Motor neuron (in vitro differentiated cells): ENCODE data around the gene PRDM1. TPM values are rescaled to one million over a fixed set of nuclear protein-coding genes. Genes with fewer than 3 reads are reported as not detected.

Source experiments
- ATAC-seq, 8 experiments: fragments of 200-7000 bp; cut with Tn5 transposase; replicated peaks in 6 of 8; 2 replicates each; pipeline ENCODE4 v1.8.0; 2021; ENCODE audit warnings: mild to moderate bottlenecking in 8 of 8, moderate library complexity in 8 of 8
- H3K27ac ChIP-seq, 2 donors: fragments of 250-450 bp; sonication (Bioruptor Pico); 2 replicates each; pipeline ENCODE4 v1.9.0; 2021; ENCODE audit warnings: antibody characterized with exemption in 2 of 2, mild to moderate bottlenecking in 2 of 2, moderate library complexity in 1 of 2
- H3K4me1 ChIP-seq, 2 donors: fragments of 250-450 bp; sonication (Bioruptor Pico); replicated peaks in 1 of 2; 2 replicates each; pipeline ENCODE4 v1.6.1; 2021; ENCODE audit warnings: antibody characterized with exemption in 2 of 2, mild to moderate bottlenecking in 2 of 2, moderate library complexity in 1 of 2
- H3K4me3 ChIP-seq, 5 donors: fragments of 250-450 bp; sonication (Bioruptor Pico); 2 replicates each; pipeline ENCODE4 v1.9.0; 2021; ENCODE audit warnings: antibody characterized with exemption in 5 of 5, mild to moderate bottlenecking in 5 of 5, moderate library complexity in 4 of 5
- WGBS, 10 experiments: fragments of 450-650 bp; shearing (Covaris generic); methylation state at CpG; one replicate each; pipeline ENCODE4 v1.0.0; 2022; 5-methylcytosine and 5-hydroxymethylcytosine counted together
- in situ Hi-C, 9 experiments: fragments of 400-800 bp; cut with MboI; loops; one replicate each; pipeline ENCODE4 v1.15.0; 2021; ENCODE audit warnings: low sequenced_read_pairs in 9 of 9, low pct_unique_long_range_greater_than_20kb in 2 of 9; ENCODE audit not compliant: unreplicated experiment in 9 of 9
- total RNA-seq, 8 experiments: library from RNA; unstranded; fragments of 300-600 nt; gene quantifications; 2 replicates each; pipeline versions ENCODE4 v1.2.3 to v1.2.4, GENCODE V29; 2022

Gene PRDM1
- total RNA-seq, 8 experiments from 2014 or later = 0.23 to 4.3 (median 2.0) TPM

DNA sequence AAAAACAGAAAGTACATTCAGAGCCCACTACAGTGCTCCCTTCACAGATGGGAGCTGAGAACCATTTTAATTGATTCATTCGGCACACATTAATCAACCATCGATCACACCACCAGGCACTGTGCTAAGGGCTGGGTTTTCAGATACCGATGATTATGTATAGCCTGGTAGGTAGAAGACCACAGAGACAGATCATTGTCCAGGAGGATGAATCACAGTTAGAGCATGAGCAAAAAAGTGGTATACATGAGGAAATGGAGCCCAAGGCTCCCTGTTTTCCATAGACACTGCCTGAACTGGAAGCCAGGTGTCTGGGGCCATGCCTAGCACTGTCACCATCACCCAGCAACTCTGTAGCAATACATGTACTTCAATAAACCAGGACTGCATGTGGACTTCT is 9.0 kb upstream of the PRDM1 start:
- in situ Hi-C loops = loop anchor here in 2 of 9 experiments (25.0 kb wide), 2 partner anchors 340 to 590 kb away; no protein-coding TSS in a partner anchor
- no peak for ATAC-seq

DNA sequence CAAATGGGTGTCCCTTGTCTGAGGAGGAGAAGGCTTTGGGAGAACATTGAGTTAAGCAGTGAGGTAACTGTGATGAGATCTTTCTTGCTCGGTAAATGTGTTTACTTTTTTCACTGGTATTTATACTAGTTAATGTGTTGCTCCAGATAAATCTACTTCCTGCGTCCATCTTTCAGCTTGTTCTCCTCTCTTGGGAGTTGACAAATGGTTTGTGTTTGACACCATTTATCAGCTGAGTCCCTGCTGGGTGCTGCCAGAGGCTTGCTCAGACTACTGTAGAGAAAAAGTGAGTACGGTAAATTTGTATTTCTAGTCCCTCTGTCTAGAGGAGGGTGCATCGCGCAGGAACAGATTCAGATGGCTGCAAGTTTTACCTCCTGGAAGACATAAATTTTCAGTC is 8.3 kb upstream of the PRDM1 start:
- no peak overlapping the region for H3K27ac ChIP-seq
- 41 to 88% (median 75%) methylated on average over 1 to 5 of the region's 5 CpGs; no CpG with 5 or more reads in 1 of the 10 experiments for WGBS, 10 experiments
- peaks cover 0 to 11% of the 10 kb centered on the region in 2 donors for H3K4me1 ChIP-seq
- in situ Hi-C loops = loop anchor here in 2 of 9 experiments (25.0 kb wide), 2 partner anchors 341 to 591 kb away; no protein-coding TSS in a partner anchor
- peak in 2 of 8 experiments; percentile 15 to 72 for ATAC-seq
- H3K4me3 ChIP-seq = no peak overlapping the region

More for the DNA sequence above, 9.0 kb upstream of the PRDM1 start:
- Histone ChIP-seq H3K4me1 (peaks cover 0 to 11% of the 10 kb centered on the region in 2 donors), H3K4me3 (no peak overlapping the region), H3K27ac (no peak overlapping the region)
- WGBS, 10 experiments = 93 to 96% (median 94%) methylated on average over 2 to 3 of the region's 3 CpGs; no CpG with 5 or more reads in 4 of the 10 experiments

DNA sequence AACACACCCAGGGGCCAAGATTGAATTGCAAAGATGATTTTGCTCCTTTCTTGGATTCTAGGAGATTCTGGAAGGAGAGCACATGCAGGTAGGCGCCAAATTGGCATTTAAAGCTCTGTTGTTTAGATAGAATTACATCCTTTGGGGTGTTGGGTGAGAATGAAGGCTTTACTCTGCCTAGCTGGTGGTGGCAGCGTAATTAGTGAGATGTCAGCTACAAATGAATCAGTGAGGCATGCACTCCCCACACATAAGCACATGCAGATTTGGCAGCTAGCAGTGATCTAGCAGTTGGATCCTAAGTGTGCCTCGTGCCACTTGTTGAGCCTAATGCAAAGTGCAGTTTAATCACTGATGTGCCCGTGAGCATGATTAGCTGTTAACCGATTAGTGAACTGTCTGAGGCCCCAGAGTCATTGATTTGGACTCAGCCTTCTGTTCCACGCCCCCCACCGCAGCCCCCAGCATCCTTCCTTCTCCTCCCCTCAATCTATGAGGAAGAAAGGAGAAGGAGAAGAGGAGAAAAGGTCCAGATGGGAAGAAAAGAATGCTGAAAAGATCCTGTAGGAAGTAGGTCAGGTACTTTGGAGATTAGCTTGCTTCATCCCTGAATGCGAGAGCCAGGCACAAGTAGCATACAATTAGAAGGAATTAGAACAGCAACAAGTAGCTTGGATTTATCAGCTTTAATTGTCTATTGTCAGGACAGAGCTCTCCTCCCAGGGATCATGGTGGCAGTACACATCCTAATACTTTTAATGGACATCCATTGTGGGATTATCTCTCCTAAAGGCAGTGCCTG is 6.0 kb upstream of the PRDM1 start:
- Histone ChIP-seq H3K4me1 (peaks cover 0 to 11% of the 10 kb centered on the region in 2 donors), H3K27ac (no peak overlapping the region), H3K4me3 (no peak overlapping the region)
- WGBS, 10 experiments = 44 to 100% (median 72%) methylated on average over 1 to 8 of the region's 8 CpGs
- in situ Hi-C loops = loop anchor here in 2 of 9 experiments (25.0 kb wide), 2 partner anchors 343 to 593 kb away; no protein-coding TSS in a partner anchor
- peak in 1 of 8 experiments; percentile 32 for ATAC-seq

DNA sequence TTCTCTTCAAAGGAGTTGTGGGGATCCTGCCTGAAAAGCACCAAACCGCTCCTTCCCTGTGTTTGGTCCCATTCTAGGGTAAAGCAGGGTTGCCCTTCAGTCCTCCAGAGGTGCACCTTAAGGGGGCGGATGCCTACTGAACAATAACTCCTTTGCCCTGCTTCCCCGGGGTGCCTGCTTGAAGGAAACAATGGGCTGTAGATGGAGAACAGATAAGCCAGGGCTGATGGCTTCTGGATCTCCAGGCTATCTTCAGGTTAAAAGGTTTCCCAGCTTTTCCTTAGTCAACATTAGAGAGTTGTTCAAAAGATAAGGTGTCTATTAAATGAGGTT is 5.4 kb upstream of the PRDM1 start:
- no peak for ATAC-seq
- WGBS, 10 experiments = 71 to 100% (median 90%) methylated on average over 1 to 2 of the region's 3 CpGs; no CpG with 5 or more reads in 5 of the 10 experiments
- in situ Hi-C loops = loop anchor here in 2 of 9 experiments (25.0 kb wide), 2 partner anchors 343 to 593 kb away; no protein-coding TSS in a partner anchor
- no peak overlapping the region for H3K4me3 ChIP-seq
- no peak overlapping the region for H3K27ac ChIP-seq
- peaks cover 0 to 15% of the 10 kb centered on the region in 2 donors for H3K4me1 ChIP-seq

DNA sequence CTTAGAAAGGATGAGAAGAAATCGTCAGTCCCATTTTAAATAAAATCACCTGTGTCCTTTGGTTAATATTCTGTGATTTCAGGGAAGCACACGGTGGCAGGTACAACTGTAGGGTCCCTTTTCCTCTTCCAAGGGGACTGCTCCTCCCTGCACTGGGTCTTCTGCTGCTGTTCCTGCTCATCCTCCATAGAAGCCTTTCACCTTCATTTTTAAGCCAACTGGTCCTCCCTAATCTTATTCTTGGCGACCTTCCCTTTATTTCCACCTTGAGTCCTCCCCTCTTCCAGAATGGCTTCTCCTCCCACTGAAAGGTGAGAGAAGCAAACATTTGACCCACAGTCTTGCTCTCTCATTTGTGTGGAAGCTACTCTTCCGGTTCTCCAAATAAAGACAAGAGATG is 4.4 kb upstream of the PRDM1 start:
- Histone ChIP-seq H3K4me1 (peaks cover 0 to 15% of the 10 kb centered on the region in 2 donors), H3K27ac (no peak overlapping the region), H3K4me3 (no peak overlapping the region)
- ATAC-seq = no peak
- in situ Hi-C loops = loop anchor here in 2 of 9 experiments (25.0 kb wide), 2 partner anchors 344 to 594 kb away; no protein-coding TSS in a partner anchor
- WGBS, 10 experiments = 73 to 100% (median 91%) methylated on average over 1 to 4 of the region's 4 CpGs; no CpG with 5 or more reads in 1 of the 10 experiments

DNA sequence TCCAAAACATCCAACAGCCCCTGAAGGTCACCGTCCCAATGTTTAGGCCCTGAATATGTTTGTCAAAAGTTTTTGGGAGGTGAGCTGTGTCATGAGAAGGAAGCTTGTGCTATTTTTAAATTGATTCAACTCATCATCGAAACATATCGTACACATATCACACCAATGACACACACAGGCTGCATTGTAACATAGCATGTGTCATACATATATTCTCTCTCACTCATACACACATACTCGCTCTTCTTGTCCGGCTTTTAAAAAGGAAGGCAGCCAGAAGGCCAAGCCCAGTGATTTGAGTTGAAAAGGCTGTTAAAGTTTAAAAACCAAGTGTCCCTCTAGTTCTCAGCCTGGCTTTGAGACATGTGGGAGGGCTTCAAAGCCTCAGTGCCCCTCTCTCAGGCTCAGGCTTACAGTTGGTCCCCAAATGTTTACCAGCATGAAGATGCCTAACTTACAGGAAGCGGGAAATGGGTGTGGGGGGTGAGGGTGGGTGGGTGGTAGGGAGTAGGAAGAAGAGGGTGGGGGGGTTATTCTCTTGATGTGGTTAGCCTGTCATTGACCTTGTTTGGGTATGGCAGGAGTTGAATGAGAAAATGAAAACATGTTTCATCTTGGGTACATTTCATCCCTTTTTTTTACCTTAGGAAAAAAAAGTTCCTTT is 3.3 kb upstream of the PRDM1 start:
- peaks cover 0 to 10% of the 10 kb centered on the region in 2 donors for H3K4me1 ChIP-seq
- no peak overlapping the region for H3K4me3 ChIP-seq
- in situ Hi-C loops = loop anchor here in 2 of 9 experiments (25.0 kb wide), 2 partner anchors 346 to 596 kb away; no protein-coding TSS in a partner anchor
- H3K27ac ChIP-seq = no peak overlapping the region
- WGBS, 10 experiments = 10 to 96% (median 57%) methylated on average over 1 to 6 of the region's 6 CpGs; no CpG with 5 or more reads in 4 of the 10 experiments
- no peak for ATAC-seq

DNA sequence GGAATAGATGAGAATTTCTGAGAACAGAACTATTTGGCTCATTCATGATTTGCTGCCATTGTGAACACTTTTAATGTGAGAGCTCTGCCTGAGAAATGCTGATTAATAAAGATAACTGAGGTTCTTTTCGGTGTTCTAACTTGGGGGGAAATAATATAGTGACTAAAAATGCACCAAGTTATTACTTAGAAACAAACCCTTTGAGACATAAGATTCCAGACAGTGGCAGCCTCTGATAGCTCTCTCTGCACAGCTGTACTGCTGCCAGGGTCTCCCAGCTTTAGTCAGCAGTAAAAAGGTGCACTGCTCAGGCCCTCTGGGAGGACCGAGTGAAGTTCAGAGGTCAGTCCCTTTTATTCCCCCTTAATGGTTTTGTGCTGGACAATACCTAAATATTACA is 2.5 kb upstream of the PRDM1 start:
- Histone ChIP-seq H3K4me3 (no peak overlapping the region), H3K27ac (no peak overlapping the region), H3K4me1 (peaks cover 0 to 4% of the 10 kb centered on the region in 2 donors)
- no peak for ATAC-seq
- in situ Hi-C loops = loop anchor here in 2 of 9 experiments (25.0 kb wide), 2 partner anchors 346 to 596 kb away; no protein-coding TSS in a partner anchor
- 43 to 96% (median 75%) methylated on average over 1 to 2 of the region's 2 CpGs; no CpG with 5 or more reads in 2 of the 10 experiments for WGBS, 10 experiments

DNA sequence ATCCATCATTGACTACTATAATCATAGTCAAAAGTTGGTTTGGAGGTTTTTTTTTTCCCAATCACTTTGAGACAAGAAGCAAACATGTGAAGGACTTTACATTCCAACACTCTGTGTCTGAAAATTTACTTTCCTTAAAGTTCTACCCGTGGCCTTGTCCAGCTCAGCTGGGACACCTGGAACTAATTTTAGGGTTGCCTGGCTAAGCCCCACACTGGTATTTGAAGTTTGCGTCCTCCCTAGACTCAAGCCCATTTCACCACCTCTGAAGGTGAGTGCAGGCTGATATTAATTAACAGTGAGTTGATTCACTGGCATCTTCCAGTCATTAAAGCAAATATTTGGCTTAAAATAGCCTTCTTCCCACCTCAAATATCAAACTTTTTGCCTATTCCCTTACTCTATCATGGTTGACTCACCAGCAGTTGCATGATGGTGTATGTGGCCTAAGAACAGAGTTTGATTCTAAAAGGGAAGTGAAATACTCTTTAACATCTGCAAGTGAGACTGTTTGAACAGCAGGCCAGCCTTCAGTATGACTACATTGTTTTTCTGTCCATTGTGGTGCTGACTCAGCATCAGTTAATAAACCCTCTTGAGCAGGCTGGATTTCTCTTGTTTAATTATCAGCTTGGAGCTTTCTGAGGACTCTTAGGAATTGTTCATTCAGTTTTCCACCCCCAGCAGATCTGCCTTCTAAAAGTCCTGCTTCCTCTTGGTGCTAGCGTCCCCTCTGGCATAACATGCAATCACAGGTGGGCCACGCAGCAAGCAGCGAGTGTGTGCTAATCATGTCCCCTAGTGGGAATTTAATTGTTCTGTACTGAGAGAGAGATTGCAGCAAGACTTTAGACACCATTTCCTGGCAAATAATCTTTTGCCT is 1.8 kb upstream of the PRDM1 start:
- no peak overlapping the region for H3K27ac ChIP-seq
- no peak overlapping the region for H3K4me3 ChIP-seq
- peak in 4 of 8 experiments; percentile 28 to 66 (median 40) for ATAC-seq
- H3K4me1 ChIP-seq = peaks cover 0 to 4% of the 10 kb centered on the region in 2 donors
- 0 to 75% (median 50%) methylated on average over 1 to 5 of the region's 5 CpGs; no CpG with 5 or more reads in 1 of the 10 experiments for WGBS, 10 experiments
- in situ Hi-C loops = loop anchor here in 2 of 9 experiments (25.0 kb wide), 2 partner anchors 347 to 597 kb away; no protein-coding TSS in a partner anchor

DNA sequence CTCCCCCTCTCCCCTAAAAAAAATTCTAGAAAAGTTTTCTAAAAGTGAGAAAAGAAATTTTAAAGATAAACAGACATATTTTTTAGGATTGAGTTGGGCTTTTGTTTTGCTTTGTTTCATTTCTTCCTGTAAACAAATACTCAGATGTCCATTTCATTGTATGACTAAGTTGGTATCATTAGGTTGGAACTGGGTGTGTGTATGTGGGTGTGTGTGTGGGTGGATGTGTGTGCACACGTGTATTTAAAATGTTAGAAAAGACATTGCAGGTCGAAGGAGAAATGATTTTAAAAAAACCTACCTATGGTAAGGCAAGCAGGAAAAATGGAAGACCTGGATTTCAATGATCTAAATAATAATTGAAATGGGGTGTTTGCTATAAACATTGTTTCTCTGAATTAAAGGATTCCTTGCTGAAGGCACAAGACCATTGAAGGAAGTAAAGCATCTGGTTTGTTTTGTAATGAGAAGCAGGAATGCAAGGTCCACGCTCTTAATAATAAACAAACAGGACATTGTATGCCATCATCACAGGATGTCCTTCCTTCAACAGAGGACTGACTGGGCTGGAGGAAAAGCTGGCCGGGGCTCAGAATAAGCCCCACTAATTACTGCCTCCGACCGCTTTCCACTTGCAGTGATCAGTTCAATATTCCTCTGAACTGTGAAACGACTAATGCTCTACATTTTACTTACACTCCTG is 996 bp upstream of the PRDM1 start:
- Histone ChIP-seq H3K4me3 (no peak overlapping the region), H3K27ac (no peak overlapping the region), H3K4me1 (peaks cover 0 to 4% of the 10 kb centered on the region in 2 donors)
- WGBS, 10 experiments = 0 to 48% (median 32%) methylated on average over 1 to 7 of the region's 7 CpGs
- in situ Hi-C loops = loop anchor here in 2 of 9 experiments (25.0 kb wide), 2 partner anchors 348 to 598 kb away; no protein-coding TSS in a partner anchor
- ATAC-seq = peak in 1 of 8 experiments; percentile 4

DNA sequence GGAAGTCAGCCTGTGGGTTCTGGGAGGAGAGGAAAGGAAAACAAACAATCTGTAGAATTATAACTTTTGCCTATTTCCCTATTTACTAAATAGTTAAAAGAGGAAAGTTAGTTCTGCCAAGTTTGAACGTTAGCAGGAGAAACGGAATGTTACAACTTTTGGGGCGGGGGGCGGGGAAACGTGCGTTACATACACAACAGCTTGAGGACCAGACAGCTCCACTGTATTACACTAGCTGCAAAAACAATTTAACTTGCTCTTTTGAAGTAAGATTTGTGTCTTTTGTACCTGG is 498 bp upstream of the PRDM1 start:
- in situ Hi-C loops = loop anchor here in 2 of 9 experiments (25.0 kb wide), 2 partner anchors 348 to 598 kb away; no protein-coding TSS in a partner anchor
- peak in 4 of 8 experiments; percentile 6 to 13 (median 8) for ATAC-seq
- WGBS, 10 experiments = 0 to 38% (median 11%) methylated on average over 1 to 5 of the region's 6 CpGs; no CpG with 5 or more reads in 5 of the 10 experiments
- H3K27ac ChIP-seq = no peak overlapping the region
- H3K4me1 ChIP-seq = peaks cover 0 to 4% of the 10 kb centered on the region in 2 donors
- peak overlapping the region in 3 of 5 donors; percentile 28 to 37 (median 32) for H3K4me3 ChIP-seq

DNA sequence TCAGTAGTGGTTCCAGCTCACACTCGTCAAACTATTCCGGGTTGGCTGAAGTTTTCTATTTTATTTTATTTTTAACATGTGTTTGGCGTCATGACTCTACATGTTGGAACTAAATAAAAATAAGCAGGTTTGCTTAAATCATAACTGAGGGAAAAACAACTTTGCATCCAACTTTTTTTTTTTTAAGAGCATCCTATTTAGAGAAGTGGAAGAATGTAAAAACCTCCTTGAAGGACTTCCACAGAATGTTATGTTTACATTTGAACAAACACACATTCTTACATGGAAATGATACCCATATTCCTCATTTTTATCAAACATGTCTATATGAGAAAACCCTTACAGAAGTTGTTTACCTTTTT is 659 bp downstream of the PRDM1 start:
- H3K4me1 ChIP-seq = peaks cover 0 to 4% of the 10 kb centered on the region in 2 donors
- no peak overlapping the region for H3K4me3 ChIP-seq
- no peak for ATAC-seq
- in situ Hi-C loops = loop anchor here in 2 of 9 experiments (25.0 kb wide), 2 partner anchors 349 to 599 kb away; no protein-coding TSS in a partner anchor
- 0 to 40% (median 14%) methylated on average over 1 to 3 of the region's 3 CpGs; no CpG with 5 or more reads in 1 of the 10 experiments for WGBS, 10 experiments
- H3K27ac ChIP-seq = no peak overlapping the region
